OCI-LY1 (cell line): Measurements from ENCODE around the gene CRISPLD2.

Source experiments
- CTCF ChIP-seq: fragments of 200-600 bp; sonication (generic), shearing (Covaris generic); IDR thresholded peaks from 2 replicates; pipeline ENCODE4 v1.5.1; 2017; ENCODE audit warnings: mild to moderate bottlenecking, antibody characterized with exemption, low read length, moderate library complexity, mixed read lengths
- EZH2 ChIP-seq: fragments of 200-600 bp; sonication (generic), shearing (Covaris generic); IDR thresholded peaks from 2 replicates; pipeline ENCODE4 v1.8.0; 2017; ENCODE audit warnings: borderline replicate concordance, mixed run types, mild to moderate bottlenecking, antibody characterized with exemption, low read length, moderate library complexity, mixed read lengths

- no peak for TF ChIP-seq CTCF
- TF ChIP-seq EZH2 = no peak
These were observed 39.9 kb downstream of the CRISPLD2 start for GRCh38 chr16:84859681-84860080.
